Activated T-cell treated with anti-CD3 and anti-CD28 coated beads, Interleukin-2, amount 50 U/mL, for 4 hours (primary cell): Measurements from ENCODE around the gene BATF. TPM values are rescaled to one million over a fixed set of nuclear protein-coding genes. Genes with fewer than 3 reads are reported as not detected.
A peak's percentile ranks its signal among the peaks of the same experiment; 100 is the strongest.
"Not testable (repeated sequence)": the region's sequence is repeated elsewhere in the genome, so short reads cannot be mapped to it uniquely, and the experiment has no call there.

Experiments
- ATAC-seq, 2 donors: fragments of 200-7000 bp; cut with Tn5 transposase; one replicate each; pipeline ENCODE4 v1.10.0; 2021
- DNase-seq: peaks from one replicate; pipeline ENCODE4 v3.0.0-alpha.2; 2020
- H3K27me3 Mint-ChIP-seq: one replicate; pipeline ENCODE4 v1.8.0; 2021; ENCODE audit warnings: low read depth, mixed read lengths
- H3K36me3 Mint-ChIP-seq: one replicate; pipeline ENCODE4 v1.8.0; 2022; ENCODE audit warnings: mixed read lengths; ENCODE audit not compliant: insufficient read depth
- H3K4me1 Mint-ChIP-seq: one replicate; pipeline ENCODE4 v1.8.0; 2021; ENCODE audit warnings: low read depth, mixed read lengths
- H3K4me3 Mint-ChIP-seq: one replicate; pipeline ENCODE4 v1.8.0; 2021; ENCODE audit warnings: mild to moderate bottlenecking, moderate library complexity, mixed read lengths
- H3K9me3 Mint-ChIP-seq: one replicate; pipeline ENCODE4 v1.8.0; 2021; ENCODE audit warnings: mixed read lengths
- total RNA-seq, 3 donors: library from RNA; stranded (reverse); gene quantifications; one replicate each; pipeline ENCODE4 v1.2.1, GENCODE V29; 2021

The BATF gene, protein sequence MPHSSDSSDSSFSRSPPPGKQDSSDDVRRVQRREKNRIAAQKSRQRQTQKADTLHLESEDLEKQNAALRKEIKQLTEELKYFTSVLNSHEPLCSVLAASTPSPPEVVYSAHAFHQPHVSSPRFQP
- 100 to 1,000 TPM; 186 to 193 (median 191) TPM for total RNA-seq

DNA sequence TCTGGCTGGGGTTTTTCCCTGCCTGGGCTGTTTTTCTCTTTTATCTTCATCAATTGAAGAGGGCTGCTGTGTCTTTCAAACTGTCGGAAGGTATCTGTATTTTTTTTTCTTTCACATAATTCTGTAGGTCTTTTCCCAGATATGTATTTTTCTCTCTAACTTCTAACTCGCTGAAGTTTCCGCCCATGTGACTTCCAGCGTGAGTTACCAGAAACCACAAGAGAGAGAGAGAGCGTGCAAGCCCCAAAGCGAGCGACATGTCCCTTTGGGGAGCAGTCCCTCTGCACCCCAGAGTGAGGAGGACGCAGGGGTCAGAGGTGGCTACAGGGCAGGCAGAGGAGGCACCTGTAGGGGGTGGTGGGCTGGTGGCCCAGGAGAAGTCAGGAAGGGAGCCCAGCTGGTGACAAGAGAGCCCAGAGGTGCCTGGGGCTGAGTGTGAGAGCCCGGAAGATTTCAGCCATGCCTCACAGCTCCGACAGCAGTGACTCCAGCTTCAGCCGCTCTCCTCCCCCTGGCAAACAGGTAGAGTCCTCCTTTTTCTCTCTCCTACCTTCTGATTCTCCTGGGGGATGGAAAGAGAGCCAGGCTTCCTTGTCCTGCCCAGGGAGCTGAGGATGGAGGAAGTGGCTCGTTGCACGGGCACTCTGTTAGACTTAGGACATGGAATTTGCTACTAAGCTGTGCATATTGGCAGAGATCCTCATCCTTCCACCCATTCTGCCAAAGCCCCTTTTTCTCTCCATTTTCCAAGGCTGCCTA lies at the start of gene BATF:
Gene BATF, plus strand, starts transcription at position 246 of the 759 bp plus-strand sequence. Its CDS starts 214 bp downstream, at position 460.
- no peaks in the 10 kb centered on the region for H3K9me3 Mint-ChIP-seq
- H3K4me3 Mint-ChIP-seq = peak within 1 kb of the TSS; percentile 100
- peak; percentile 69 to 74 for ATAC-seq
- peak; percentile 76 for DNase-seq
- peaks cover 68% of the 10 kb centered on the region for H3K4me1 Mint-ChIP-seq
- no peaks in the 10 kb centered on the region for H3K27me3 Mint-ChIP-seq
- H3K36me3 Mint-ChIP-seq = peaks cover 42% of the 10 kb centered on the region

- DNase-seq, H3K27me3 Mint-ChIP-seq, ATAC-seq, H3K9me3 Mint-ChIP-seq, H3K4me3 Mint-ChIP-seq, H3K4me1 Mint-ChIP-seq, H3K36me3 Mint-ChIP-seq: not testable (repeated sequence)
Observed at GRCh38 chr14:75474127-75474526, 48.1 kb upstream of the BATF start.

DNA sequence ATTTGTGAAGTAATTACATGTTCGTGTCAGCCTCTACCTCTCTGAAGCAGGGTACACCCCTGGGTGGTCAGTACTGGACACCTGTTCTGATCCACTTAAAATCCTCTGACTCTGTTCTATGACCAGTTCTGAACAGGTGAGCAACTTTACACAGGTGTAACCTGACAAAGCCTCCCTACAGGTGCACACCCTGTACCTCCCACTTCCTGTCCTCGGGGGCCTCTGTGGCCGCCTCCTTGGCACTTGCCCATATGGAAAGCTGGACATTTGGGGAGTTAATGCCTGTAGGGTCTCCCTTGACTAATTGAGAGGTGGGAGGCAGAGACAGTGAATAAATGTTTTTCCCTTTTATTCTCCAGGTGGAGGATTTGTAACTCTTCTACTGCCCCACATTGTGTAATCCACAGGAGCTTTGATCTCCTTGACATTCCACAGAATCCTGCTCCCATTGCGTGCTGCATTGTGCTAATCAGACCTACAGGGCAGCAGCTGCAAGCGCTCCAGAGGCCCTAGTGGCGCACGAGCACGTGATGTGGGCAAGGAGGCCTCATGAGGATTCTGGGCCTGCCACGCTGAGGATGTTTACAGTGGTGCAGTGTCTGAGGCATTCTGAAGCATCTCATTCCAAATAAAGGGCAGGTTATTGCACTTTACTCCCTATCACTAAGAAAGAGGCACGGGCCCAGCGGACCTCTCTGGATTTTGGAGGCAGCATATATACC lies 45.8 kb upstream of the BATF start:
- Mint-ChIP-seq H3K36me3 (no peaks in the 10 kb centered on the region), H3K9me3 (no peaks in the 10 kb centered on the region), H3K4me3 (no peak overlapping the region), H3K4me1 (no peaks in the 10 kb centered on the region), H3K27me3 (peaks cover 2% of the 10 kb centered on the region)
- ATAC-seq = no peak
- no peak for DNase-seq

DNA sequence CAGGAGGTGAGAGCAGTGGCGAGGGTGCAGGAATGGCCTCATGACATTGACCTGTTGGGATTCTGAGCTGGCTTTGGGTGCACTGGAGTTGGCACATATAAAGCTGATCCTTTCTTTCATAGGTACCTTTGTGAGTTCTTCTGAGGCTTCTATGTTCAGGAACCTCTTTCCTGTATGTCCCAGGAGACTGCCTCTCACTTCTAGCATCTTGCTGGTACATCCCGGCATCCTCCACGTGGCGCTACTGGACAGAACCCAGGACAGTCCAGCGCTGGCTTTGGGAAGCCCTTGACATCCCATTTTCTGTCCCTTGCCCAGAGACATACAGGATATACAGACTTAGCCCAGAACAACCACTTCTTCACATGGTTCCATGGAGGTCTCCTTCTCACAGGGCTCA lies 44.4 kb upstream of the BATF start:
- ATAC-seq = no peak
- H3K27me3 Mint-ChIP-seq = peaks cover 2% of the 10 kb centered on the region
- H3K36me3 Mint-ChIP-seq = no peaks in the 10 kb centered on the region
- H3K4me3 Mint-ChIP-seq = no peak overlapping the region
- H3K4me1 Mint-ChIP-seq = no peaks in the 10 kb centered on the region
- DNase-seq = no peak
- H3K9me3 Mint-ChIP-seq = no peaks in the 10 kb centered on the region

DNA sequence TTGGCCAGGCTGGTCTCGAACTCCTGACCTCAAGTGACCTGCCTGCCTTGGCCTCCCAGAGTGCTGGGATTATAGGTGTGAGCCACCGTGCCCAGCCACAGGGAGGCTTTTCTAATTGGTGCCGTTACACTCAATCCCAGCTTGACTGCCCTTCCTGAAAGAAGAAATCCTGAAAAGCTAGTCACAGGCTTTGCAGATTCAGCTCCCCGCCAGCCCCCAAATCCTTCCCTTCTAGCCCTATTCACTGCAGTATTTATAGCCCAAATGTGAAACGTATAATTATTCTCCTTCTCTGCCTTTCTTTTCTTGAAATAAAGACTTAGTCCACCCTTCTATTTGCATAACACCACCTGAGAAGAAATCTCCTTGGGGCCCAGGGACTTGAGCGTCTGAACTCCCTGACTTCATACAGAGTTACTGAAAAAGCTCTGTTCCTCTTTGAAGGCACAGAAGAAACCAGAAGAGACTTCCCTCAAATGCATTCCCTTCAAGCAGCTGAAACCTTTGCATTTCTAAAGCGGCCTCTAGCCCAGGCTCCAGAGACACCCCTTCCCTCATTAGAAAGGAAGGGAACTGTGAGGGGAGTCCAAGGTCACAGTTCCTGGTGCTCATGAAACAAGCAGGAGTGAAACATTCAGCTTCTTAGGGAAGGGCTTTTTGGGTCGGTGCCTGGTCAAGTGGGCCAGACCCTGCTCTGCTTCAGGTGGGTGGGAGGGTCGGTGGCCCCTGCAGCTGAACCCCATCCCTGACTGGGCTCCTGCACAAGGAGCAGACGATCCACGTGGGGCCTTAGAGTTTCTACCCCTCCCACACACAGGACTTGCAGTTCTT lies 42.3 kb upstream of the BATF start:
- peaks cover 2% of the 10 kb centered on the region for H3K27me3 Mint-ChIP-seq
- no peaks in the 10 kb centered on the region for H3K4me1 Mint-ChIP-seq
- ATAC-seq (no peak), DNase-seq (no peak)
- no peaks in the 10 kb centered on the region for H3K36me3 Mint-ChIP-seq
- no peaks in the 10 kb centered on the region for H3K9me3 Mint-ChIP-seq
- no peak overlapping the region for H3K4me3 Mint-ChIP-seq

DNA sequence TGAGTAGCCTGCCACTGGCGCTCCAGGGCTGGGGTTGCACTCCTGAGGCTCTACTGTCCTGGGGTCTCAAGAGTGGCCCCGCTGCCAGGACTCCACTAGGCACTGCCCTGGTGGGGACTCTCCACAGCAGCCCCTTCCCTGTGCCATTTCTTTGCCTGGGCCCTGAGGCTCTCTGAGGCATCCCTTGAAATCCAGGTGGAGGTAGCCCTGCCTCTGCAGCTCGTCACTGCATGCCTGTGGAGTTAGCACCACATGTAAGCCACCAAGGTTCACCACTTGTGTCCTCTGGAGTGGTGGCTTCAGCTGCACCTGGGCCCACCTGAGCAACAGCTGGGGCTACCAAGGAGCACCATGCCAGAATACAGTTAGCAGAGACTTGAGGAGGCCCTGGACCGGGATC lies 39.9 kb upstream of the BATF start:
- no peak overlapping the region for H3K4me3 Mint-ChIP-seq
- no peak for DNase-seq
- peaks cover 12% of the 10 kb centered on the region for H3K4me1 Mint-ChIP-seq
- ATAC-seq = no peak
- H3K27me3 Mint-ChIP-seq = no peaks in the 10 kb centered on the region
- no peaks in the 10 kb centered on the region for H3K36me3 Mint-ChIP-seq
- H3K9me3 Mint-ChIP-seq = no peaks in the 10 kb centered on the region

DNA sequence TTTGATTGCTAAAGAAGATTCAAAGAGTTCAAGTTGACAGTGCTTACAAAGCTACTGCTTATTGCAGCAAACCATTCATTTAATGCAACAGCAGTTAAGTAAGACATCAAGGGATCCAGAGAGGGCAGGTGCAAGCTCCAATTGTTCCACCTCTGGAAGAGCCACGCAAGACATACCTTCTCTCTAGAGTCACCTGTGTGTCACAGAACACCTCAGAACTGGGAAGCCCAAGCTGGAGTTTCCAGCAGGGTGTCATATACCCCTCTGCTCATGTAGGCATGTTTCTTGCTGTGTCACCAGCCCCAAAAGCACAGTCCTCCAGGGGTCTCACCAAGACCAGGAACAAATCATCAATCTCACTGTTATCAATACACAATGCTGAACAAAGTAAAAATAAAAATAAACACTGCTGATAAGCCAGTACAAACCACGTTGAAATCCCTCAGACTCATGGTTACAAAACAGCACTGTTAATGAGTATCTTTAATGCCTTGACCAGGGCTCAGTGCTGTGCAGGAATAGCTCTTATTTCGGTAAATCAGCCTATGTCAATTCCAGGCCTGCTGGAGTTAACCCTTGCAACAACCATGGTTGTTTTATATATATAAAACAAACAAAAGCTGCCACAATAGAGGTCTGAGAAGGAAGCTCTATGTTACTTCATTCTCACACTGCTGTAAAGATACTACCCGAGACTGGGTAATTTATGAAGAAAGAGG lies 37.4 kb upstream of the BATF start:
- Mint-ChIP-seq H3K4me1 (peaks cover 19% of the 10 kb centered on the region), H3K9me3 (no peaks in the 10 kb centered on the region), H3K27me3 (no peaks in the 10 kb centered on the region), H3K36me3 (no peaks in the 10 kb centered on the region), H3K4me3 (no peak overlapping the region)
- DNase-seq (no peak), ATAC-seq (no peak)

- no peak overlapping the region for H3K4me3 Mint-ChIP-seq
- H3K4me1 Mint-ChIP-seq = peaks cover 19% of the 10 kb centered on the region
- no peaks in the 10 kb centered on the region for H3K36me3 Mint-ChIP-seq
- H3K27me3 Mint-ChIP-seq = no peaks in the 10 kb centered on the region
- H3K9me3 Mint-ChIP-seq = no peaks in the 10 kb centered on the region
- no peak for DNase-seq
- no peak for ATAC-seq
Observed at GRCh38 chr14:75486318-75486717, 36.0 kb upstream of the BATF start.

DNA sequence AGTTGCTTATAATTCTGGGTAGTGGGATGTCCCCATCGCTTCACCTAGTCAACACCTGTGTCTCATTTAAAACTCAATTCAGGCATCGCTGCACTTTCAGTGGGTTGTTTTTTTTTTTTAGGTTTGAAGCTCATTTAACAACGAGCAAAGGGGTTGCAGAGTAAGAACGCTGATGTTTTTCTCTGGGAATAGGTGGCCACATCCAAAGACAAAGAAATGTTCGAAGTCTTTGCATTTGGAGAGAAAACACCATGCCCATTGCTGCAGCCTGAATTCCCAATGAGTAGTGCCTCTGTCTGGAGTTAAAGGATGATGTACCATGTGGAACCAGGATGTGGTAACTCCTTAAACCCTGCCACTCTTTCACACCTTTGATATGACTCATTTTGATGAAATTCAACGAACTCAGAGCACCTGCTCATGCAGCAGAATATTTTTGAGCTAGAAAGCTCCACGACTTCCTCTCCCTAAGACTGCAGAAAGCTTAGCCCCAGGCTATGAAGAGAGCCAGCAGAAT lies 35.1 kb upstream of the BATF start:
- no peaks in the 10 kb centered on the region for H3K36me3 Mint-ChIP-seq
- ATAC-seq = peak; percentile 89
- no peaks in the 10 kb centered on the region for H3K27me3 Mint-ChIP-seq
- no peaks in the 10 kb centered on the region for H3K9me3 Mint-ChIP-seq
- peaks cover 19% of the 10 kb centered on the region for H3K4me1 Mint-ChIP-seq
- no peak overlapping the region for H3K4me3 Mint-ChIP-seq
- no peak for DNase-seq

DNA sequence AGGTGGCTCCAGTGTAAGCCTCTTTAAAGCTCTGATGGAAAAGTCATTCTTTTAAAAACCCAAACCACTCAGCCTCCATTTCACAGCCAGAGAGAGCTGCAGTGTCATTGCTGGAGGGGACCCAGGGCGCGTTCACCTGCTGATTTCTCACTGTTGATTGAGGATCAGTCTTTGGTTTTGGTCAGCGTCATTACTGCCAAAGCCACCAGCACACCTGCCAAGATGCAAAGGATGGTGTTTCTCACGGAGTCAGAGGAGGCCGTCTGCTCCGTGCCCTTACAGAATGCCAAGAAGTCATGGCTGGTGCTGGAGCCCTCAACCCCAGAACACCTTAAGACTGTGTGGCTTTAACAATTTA lies 32.8 kb upstream of the BATF start:
- peaks cover 34% of the 10 kb centered on the region for H3K4me1 Mint-ChIP-seq
- H3K27me3 Mint-ChIP-seq = no peaks in the 10 kb centered on the region
- H3K36me3 Mint-ChIP-seq = no peaks in the 10 kb centered on the region
- peak overlapping the region; percentile 47 for H3K4me3 Mint-ChIP-seq
- no peaks in the 10 kb centered on the region for H3K9me3 Mint-ChIP-seq
- ATAC-seq (no peak), DNase-seq (no peak)

GRCh38 chr14:75491376-75491978 lies 30.8 kb upstream of the BATF start:
- Mint-ChIP-seq H3K27me3 (no peaks in the 10 kb centered on the region), H3K4me1 (peaks cover 46% of the 10 kb centered on the region), H3K4me3 (no peak overlapping the region), H3K36me3 (no peaks in the 10 kb centered on the region), H3K9me3 (no peaks in the 10 kb centered on the region)
- no peak for DNase-seq
- no peak for ATAC-seq

DNA sequence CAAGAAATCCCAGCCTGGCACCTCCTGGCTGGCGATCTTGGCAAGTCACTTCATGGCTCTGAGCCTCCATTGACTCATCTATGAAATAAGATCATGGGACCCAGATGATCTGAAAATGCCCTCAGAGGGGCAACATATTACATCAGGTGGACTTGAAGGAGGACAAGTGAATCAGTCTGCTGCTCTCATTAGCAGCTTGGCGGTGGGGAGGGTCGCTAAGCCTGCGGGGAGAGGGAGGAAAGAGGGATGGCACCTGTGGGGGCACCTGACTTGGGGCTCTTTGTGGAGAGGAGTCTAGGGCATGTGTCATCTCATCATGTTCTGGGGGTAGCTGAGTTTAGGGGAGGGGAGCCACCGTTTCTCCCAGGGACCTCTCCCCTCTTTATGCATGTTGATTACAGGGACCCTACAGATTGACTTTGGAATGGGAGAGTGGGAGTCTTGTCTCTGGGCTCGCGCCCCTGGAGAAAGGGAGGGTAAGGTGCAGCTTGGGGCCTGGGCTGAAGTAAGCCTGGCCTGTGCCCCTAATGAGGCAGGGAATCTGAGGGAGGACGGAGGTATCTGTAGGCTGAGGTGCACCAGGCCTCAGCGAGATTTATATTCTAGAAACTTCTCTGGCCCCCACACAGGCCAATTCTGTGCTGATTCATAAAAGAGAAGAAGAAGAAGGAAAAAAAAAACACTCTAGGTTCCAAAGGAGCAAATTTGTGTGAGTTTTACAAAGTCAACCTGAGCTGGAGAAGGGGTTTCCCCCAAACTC lies 29.3 kb upstream of the BATF start:
- H3K27me3 Mint-ChIP-seq = no peaks in the 10 kb centered on the region
- H3K9me3 Mint-ChIP-seq = no peaks in the 10 kb centered on the region
- ATAC-seq = peak in 1 of 2 donors; percentile 5
- H3K36me3 Mint-ChIP-seq = no peaks in the 10 kb centered on the region
- no peak overlapping the region for H3K4me3 Mint-ChIP-seq
- no peak for DNase-seq
- peaks cover 47% of the 10 kb centered on the region for H3K4me1 Mint-ChIP-seq

DNA sequence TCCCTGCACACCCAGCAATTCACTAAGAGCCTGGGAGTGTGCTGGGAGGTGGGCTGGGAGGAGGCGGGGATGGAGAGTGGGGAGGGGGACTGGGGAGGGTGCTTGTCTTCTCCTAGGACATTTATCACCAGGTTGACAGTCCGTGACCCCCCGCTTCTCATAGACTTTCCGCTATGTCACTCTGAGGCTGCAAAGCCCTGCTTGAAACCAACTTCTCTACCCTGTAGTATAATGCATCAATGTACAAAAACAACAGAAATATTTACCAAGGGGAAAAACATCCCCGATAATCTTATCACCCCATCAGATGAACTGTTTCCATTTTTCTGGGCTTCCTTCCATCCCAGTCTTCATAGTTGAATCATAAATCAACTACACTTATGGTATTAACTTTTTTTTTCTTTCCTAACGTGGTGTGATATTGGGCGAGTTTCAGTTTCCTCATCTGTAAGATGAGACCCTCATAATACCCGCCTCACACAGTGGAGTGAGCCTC lies 28.6 kb upstream of the BATF start:
- H3K36me3 Mint-ChIP-seq = no peaks in the 10 kb centered on the region
- no peaks in the 10 kb centered on the region for H3K9me3 Mint-ChIP-seq
- H3K4me3 Mint-ChIP-seq = no peak overlapping the region
- H3K4me1 Mint-ChIP-seq = peaks cover 45% of the 10 kb centered on the region
- DNase-seq (no peak), ATAC-seq (peak; percentile 11)
- no peaks in the 10 kb centered on the region for H3K27me3 Mint-ChIP-seq
